K562 (cell line): ENCODE data around the gene ZDHHC8. TPM values are rescaled to one million over a fixed set of nuclear protein-coding genes. Genes with fewer than 3 reads are reported as not detected.

Source experiments
- CAMTA2 ChIP-seq: fragments of 250-450 bp; sonication (Bioruptor Pico); conservative IDR thresholded peaks from 2 replicates; pipeline ENCODE4 v1.5.1; 2022
- DACH1 ChIP-seq: fragments of 450-650 bp; IDR thresholded peaks from 2 replicates; pipeline ENCODE4 v1.6.1; 2018; ENCODE audit not compliant: partially characterized antibody
- ERF ChIP-seq: fragments of 450-650 bp; formaldehyde crosslinking; IDR thresholded peaks from 2 replicates; pipeline ENCODE4 v1.4.0; 2020; ENCODE audit warnings: mild to moderate bottlenecking, mixed read lengths
- FUS ChIP-seq: fragments of 200-400 bp; formaldehyde crosslinking; optimal IDR thresholded peaks from 2 replicates; pipeline ENCODE3; 2017; ENCODE audit warnings: low read depth, low read length
- KLF10 ChIP-seq: fragments of 250-450 bp; sonication (Bioruptor Pico); IDR thresholded peaks from 2 replicates; pipeline ENCODE4 v1.6.1; 2021; ENCODE audit warnings: matching md5 sums
- KLF6 ChIP-seq: fragments of 250-450 bp; sonication (Bioruptor Pico); IDR thresholded peaks from 2 replicates; pipeline ENCODE4 v1.4.0; 2020; ENCODE audit warnings: mild to moderate bottlenecking, moderate library complexity, borderline replicate concordance
- LARP7 ChIP-seq: fragments of 450-650 bp; IDR thresholded peaks from 2 replicates; pipeline ENCODE4 v1.6.1; 2016
- PCBP1 ChIP-seq: fragments of 200-400 bp; formaldehyde crosslinking; IDR thresholded peaks from 2 replicates; pipeline ENCODE4 v1.6.1; 2018; ENCODE audit warnings: mild to moderate bottlenecking, low read depth, low read length; ENCODE audit not compliant: poor library complexity, severe bottlenecking
- POLR2H ChIP-seq: IDR thresholded peaks from 2 replicates; pipeline ENCODE4 v1.6.1; 2016; ENCODE audit warnings: missing genetic modification characterization, low read depth, mild to moderate bottlenecking, control low read depth, missing compliant biosample characterization, moderate library complexity
- SRSF9 ChIP-seq: fragments of 200-400 bp; formaldehyde crosslinking; IDR thresholded peaks from 2 replicates; pipeline ENCODE4 v1.6.1; 2017; ENCODE audit warnings: low read depth, low read length, borderline replicate concordance
- TBL1XR1 ChIP-seq, 2 experiments: IDR thresholded peaks; 2 replicates each; pipeline ENCODE4 v1.6.1; 2012; ENCODE audit warnings: improper control_type of control experiment in 2 of 2, low read length in 2 of 2, mild to moderate bottlenecking in 1 of 2
- ZFP30 ChIP-seq: fragments of 250-450 bp; sonication (Bioruptor Pico); IDR thresholded peaks from 2 replicates; pipeline ENCODE4 v1.8.0; 2022; ENCODE audit warnings: moderate library complexity, mild to moderate bottlenecking, inconsistent platforms, borderline replicate concordance
- ZKSCAN3 ChIP-seq: fragments of 250-450 bp; sonication (Bioruptor Pico); IDR thresholded peaks from 2 replicates; pipeline ENCODE4 v1.4.0; 2020
- ZNF274 ChIP-seq: IDR thresholded peaks from 2 replicates; pipeline ENCODE4 v1.6.1; 2011; ENCODE audit warnings: low read depth, mild to moderate bottlenecking, low read length, moderate library complexity, borderline replicate concordance
- ZNF311 ChIP-seq: fragments of 250-450 bp; sonication (Bioruptor Pico); IDR thresholded peaks from 2 replicates; pipeline ENCODE4 v1.4.0; 2020; ENCODE audit warnings: mild to moderate bottlenecking, moderate library complexity
- ZNF584 ChIP-seq: fragments of 200-800 bp; sonication (Bioruptor generic); IDR thresholded peaks from 2 replicates; pipeline ENCODE4 v1.6.1; 2016; ENCODE audit warnings: low read depth, mild to moderate bottlenecking, missing genetic modification characterization, missing compliant biosample characterization
- polyA plus RNA-seq, 8 experiments: library from polyadenylated mRNA; depleted of rRNA in 4 of 8; stranded (reverse) in 5 of 8; unstranded in 3 of 8; fragments of >200 nt; fragmentation: Nextera tagmentation in 2 of 8; fragmentation: Illumina TruSeq in 1 of 8; extraction: Ambion mirVana in 2 of 8; extraction: Trizol in 1 of 8; gene quantifications; 2 replicates each; pipeline versions ENCODE4 v1.2.1 to v1.2.3, GENCODE V29; 2011 to 2014; ENCODE audit warnings: inconsistent platforms in 1 of 8, missing spikeins in 1 of 8
- total RNA-seq, 7 experiments: library from RNA; depleted of rRNA in 6 of 7; stranded (reverse); fragments of >200 nt in 6 of 7; fragmentation: Illumina TruSeq in 2 of 7; extraction: Trizol in 2 of 7; gene quantifications; 2 replicates each; pipeline versions ENCODE4 v1.2.1 to v1.2.3, GENCODE V29; 2011 to 2021; ENCODE audit warnings: low replicate concordance in 1 of 7
- TF ChIP-seq, protein P1 (sequence below): fragments of 450-650 bp; IDR thresholded peaks from 2 replicates; pipeline ENCODE4 v1.6.1; 2016; ENCODE audit warnings: antibody characterized with exemption
- TF ChIP-seq, protein P2 (sequence below): sonication (generic); formaldehyde crosslinking; IDR thresholded peaks from 2 replicates; pipeline ENCODE4 v1.5.0; 2020; ENCODE audit warnings: missing genetic modification reagents
- TF ChIP-seq, protein P3 (sequence below): fragments of 250-450 bp; sonication (Bioruptor Pico); IDR thresholded peaks from 2 replicates; pipeline ENCODE4 v1.4.0; 2020; ENCODE audit warnings: mild to moderate bottlenecking
- TF ChIP-seq, protein P4 (sequence below): fragments of 250-450 bp; sonication (Bioruptor Pico); IDR thresholded peaks from 2 replicates; pipeline ENCODE4 v1.8.0; 2021; ENCODE audit warnings: borderline replicate concordance, mild to moderate bottlenecking, moderate library complexity; ENCODE audit not compliant: poor library complexity, severe bottlenecking
- TF ChIP-seq, protein P5 (sequence below): fragments of 250-450 bp; sonication (Bioruptor Pico); IDR thresholded peaks from 2 replicates; pipeline ENCODE4 v1.4.0; 2020; ENCODE audit warnings: mild to moderate bottlenecking, moderate library complexity, borderline replicate concordance

ZDHHC8 gene
- total and polyA plus RNA-seq, 9 of the 15 experiments (the other 6 are each of a cell fraction or from before 2014, with no cell fraction given): 0.04 to 109 (median 16.4) TPM

DNA sequence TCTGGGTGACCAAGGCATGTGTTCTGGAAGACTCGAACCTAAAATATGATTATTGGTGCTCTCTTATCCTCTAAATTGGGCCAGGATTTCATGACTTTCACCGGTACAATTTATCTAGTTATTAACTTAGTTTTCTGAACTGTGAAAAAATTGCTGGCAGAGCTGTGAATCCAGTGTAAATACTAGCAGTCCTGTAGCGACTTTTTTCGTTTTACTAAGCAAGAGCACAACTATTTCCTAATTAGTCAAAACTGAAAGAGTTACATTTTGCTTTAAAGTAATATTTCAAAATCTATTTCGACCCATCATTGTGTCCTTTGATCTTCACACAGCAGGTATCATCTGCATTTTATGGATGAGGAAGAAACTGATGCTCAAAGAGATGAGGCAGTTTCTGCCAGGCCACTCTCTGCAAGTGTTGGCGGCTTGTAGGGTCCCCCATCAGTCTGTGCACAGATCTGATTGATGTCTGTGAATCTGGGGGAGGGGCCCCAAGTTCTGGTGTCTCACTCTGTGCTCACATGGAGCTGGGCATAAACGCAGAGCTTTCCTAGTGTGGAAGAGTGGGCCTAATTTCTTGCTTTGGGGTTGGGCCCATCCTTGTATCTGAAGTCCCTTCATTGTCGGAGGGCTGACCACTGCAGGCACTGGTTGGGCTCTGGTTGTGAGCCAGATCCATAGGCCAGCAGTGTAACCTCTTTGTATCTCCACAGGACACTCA is 13.1 kb upstream of the ZDHHC8 start (continued):
- TF ChIP-seq, protein P1, sequence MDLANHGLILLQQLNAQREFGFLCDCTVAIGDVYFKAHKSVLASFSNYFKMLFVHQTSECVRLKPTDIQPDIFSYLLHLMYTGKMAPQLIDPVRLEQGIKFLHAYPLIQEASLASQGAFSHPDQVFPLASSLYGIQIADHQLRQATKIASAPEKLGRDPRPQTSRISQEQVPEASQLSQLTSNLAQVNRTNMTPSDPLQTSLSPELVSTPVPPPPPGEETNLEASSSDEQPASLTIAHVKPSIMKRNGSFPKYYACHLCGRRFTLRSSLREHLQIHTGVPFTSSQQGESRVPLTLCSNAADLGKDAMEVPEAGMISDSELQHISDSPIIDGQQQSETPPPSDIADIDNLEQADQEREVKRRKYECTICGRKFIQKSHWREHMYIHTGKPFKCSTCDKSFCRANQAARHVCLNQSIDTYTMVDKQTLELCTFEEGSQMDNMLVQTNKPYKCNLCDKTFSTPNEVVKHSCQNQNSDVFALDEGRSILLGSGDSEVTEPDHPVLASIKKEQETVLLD: no peak
- no peak for TF ChIP-seq KLF10
- no peak for TF ChIP-seq SRSF9
- TF ChIP-seq KLF6 (CRISPR knock-in tag): 0 out of 2 replicates have a peak, but pooled peaks have one; percentile 2
- no peak for TF ChIP-seq LARP7
- TF ChIP-seq, protein P2, sequence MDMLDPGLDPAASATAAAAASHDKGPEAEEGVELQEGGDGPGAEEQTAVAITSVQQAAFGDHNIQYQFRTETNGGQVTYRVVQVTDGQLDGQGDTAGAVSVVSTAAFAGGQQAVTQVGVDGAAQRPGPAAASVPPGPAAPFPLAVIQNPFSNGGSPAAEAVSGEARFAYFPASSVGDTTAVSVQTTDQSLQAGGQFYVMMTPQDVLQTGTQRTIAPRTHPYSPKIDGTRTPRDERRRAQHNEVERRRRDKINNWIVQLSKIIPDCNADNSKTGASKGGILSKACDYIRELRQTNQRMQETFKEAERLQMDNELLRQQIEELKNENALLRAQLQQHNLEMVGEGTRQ (CRISPR knock-in tag): no peak
- no peak for TF ChIP-seq CAMTA2
- TF ChIP-seq ZNF274: no peak
- TF ChIP-seq PCBP1: no peak
- TF ChIP-seq, protein P3, sequence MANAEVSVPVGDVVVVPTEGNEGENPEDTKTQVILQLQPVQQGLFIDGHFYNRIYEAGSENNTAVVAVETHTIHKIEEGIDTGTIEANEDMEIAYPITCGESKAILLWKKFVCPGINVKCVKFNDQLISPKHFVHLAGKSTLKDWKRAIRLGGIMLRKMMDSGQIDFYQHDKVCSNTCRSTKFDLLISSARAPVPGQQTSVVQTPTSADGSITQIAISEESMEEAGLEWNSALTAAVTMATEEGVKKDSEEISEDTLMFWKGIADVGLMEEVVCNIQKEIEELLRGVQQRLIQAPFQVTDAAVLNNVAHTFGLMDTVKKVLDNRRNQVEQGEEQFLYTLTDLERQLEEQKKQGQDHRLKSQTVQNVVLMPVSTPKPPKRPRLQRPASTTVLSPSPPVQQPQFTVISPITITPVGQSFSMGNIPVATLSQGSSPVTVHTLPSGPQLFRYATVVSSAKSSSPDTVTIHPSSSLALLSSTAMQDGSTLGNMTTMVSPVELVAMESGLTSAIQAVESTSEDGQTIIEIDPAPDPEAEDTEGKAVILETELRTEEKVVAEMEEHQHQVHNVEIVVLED (CRISPR knock-in tag): 0 out of 2 replicates have a peak, but pooled peaks have one; percentile 3
- no peak for TF ChIP-seq ZNF584 (CRISPR knock-in tag)
- TF ChIP-seq ZFP30 (CRISPR knock-in tag): no peak
- TF ChIP-seq DACH1: no peak
- TF ChIP-seq, protein P4, sequence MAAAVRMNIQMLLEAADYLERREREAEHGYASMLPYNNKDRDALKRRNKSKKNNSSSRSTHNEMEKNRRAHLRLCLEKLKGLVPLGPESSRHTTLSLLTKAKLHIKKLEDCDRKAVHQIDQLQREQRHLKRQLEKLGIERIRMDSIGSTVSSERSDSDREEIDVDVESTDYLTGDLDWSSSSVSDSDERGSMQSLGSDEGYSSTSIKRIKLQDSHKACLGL: no peak
- TF ChIP-seq, protein P5, sequence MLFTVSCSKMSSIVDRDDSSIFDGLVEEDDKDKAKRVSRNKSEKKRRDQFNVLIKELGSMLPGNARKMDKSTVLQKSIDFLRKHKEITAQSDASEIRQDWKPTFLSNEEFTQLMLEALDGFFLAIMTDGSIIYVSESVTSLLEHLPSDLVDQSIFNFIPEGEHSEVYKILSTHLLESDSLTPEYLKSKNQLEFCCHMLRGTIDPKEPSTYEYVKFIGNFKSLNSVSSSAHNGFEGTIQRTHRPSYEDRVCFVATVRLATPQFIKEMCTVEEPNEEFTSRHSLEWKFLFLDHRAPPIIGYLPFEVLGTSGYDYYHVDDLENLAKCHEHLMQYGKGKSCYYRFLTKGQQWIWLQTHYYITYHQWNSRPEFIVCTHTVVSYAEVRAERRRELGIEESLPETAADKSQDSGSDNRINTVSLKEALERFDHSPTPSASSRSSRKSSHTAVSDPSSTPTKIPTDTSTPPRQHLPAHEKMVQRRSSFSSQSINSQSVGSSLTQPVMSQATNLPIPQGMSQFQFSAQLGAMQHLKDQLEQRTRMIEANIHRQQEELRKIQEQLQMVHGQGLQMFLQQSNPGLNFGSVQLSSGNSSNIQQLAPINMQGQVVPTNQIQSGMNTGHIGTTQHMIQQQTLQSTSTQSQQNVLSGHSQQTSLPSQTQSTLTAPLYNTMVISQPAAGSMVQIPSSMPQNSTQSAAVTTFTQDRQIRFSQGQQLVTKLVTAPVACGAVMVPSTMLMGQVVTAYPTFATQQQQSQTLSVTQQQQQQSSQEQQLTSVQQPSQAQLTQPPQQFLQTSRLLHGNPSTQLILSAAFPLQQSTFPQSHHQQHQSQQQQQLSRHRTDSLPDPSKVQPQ (CRISPR knock-in tag): no peak
- peak; percentile 20; the same call in 1 of the 2 replicates for TF ChIP-seq ERF (CRISPR knock-in tag)
- TF ChIP-seq ZKSCAN3 (CRISPR knock-in tag): no peak
- TF ChIP-seq FUS: no peak
- no peak; a peak in 1 of 4 replicates for TF ChIP-seq TBL1XR1 (IDR thresholded peaks at IDR 0.05; ENCODE audit: low read length in 2 of 2)
- no peak for TF ChIP-seq POLR2H (tag)
- 0 out of 2 replicates have a peak, but pooled peaks have one; percentile 41 for TF ChIP-seq ZNF311 (CRISPR knock-in tag)
